ENCODE results near the gene FSTL3. TPM values are rescaled to one million over a fixed set of nuclear protein-coding genes. Genes with fewer than 3 reads are reported as not detected.

The FSTL3 gene
- total and polyA plus RNA-seq, 2 of the 13 experiments (the other 11 are each of a cell fraction or from before 2014, with no cell fraction given) = 13.5 to 15.6 TPM

GRCh38 chr19:661427-662196 lies 14.6 kb upstream of the FSTL3 start (continued):
- TF ChIP-seq ZBED4 (CRISPR knock-in tag; IDR thresholded peaks at IDR 0.05; ENCODE audit: borderline replicate concordance) = no peak
- TF ChIP-seq ZFAT (CRISPR knock-in tag; conservative IDR thresholded peaks at IDR 0.05) = no peak
- TF ChIP-seq HMGXB4 (CRISPR knock-in tag; IDR thresholded peaks at IDR 0.05; ENCODE audit: borderline replicate concordance in 1 of 2, low read depth in 1 of 2) = 0 out of 4 replicates have a peak, but pooled peaks of 1 of the 2 experiments have one; percentile 45
- no peak for TF ChIP-seq ZNF691 (CRISPR knock-in tag; IDR thresholded peaks at IDR 0.05; ENCODE audit: borderline replicate concordance, low read depth)
- TF ChIP-seq LBX2 (CRISPR knock-in tag; IDR thresholded peaks at IDR 0.05; ENCODE audit: borderline replicate concordance) = 0 out of 2 replicates have a peak, but pooled peaks have one; percentile 14
- 0 out of 2 replicates have a peak, but pooled peaks have one; percentile 8 for TF ChIP-seq ZNF431 (CRISPR knock-in tag; IDR thresholded peaks at IDR 0.05; ENCODE audit: borderline replicate concordance, low read depth)
- 0 out of 2 replicates have a peak, but pooled peaks have one; percentile 24 for TF ChIP-seq ZNF460 (CRISPR knock-in tag; IDR thresholded peaks at IDR 0.05; ENCODE audit: borderline replicate concordance)
- TF ChIP-seq MAX (IDR thresholded peaks at IDR 0.05) = no peak
- no peak for TF ChIP-seq ATF1 (CRISPR knock-in tag; IDR thresholded peaks at IDR 0.05)
- TF ChIP-seq ZNF589 (CRISPR knock-in tag; conservative IDR thresholded peaks at IDR 0.05) = no peak
- TF ChIP-seq SP4 (CRISPR knock-in tag; IDR thresholded peaks at IDR 0.05) = no peak
- no peak for TF ChIP-seq ZNF83 (CRISPR knock-in tag; IDR thresholded peaks at IDR 0.05; ENCODE audit: borderline replicate concordance)
- TF ChIP-seq CBFB (CRISPR knock-in tag; IDR thresholded peaks at IDR 0.05) = no peak
- 0 out of 2 replicates have a peak, but pooled peaks have one; percentile 9 for TF ChIP-seq HES4 (CRISPR knock-in tag; IDR thresholded peaks at IDR 0.05; ENCODE audit: borderline replicate concordance)
- TF ChIP-seq NFATC3 (CRISPR knock-in tag; IDR thresholded peaks at IDR 0.05) = no peak
- no peak for TF ChIP-seq ZNF20 (CRISPR knock-in tag; IDR thresholded peaks at IDR 0.05)
- TF ChIP-seq ZFP82 (CRISPR knock-in tag; IDR thresholded peaks at IDR 0.05; ENCODE audit: borderline replicate concordance) = 0 out of 2 replicates have a peak, but pooled peaks have one; percentile 47
- no peak for TF ChIP-seq ATF2 (CRISPR knock-in tag; IDR thresholded peaks at IDR 0.05)
- no peak for TF ChIP-seq MZF1 (CRISPR knock-in tag; IDR thresholded peaks at IDR 0.05; ENCODE audit: borderline replicate concordance)

Measured in HepG2 (cell line).